HAP-1 (cell line): ENCODE measurements around the gene PLCG2.

Experiments
- DNase-seq, 2 experiments: peaks; one replicate each; pipeline ENCODE4 v3.0.0-alpha.2; 2016 to 2020; ENCODE audit warnings: low spot score in 2 of 2
- H3K27me3 ChIP-seq: fragments of 250-450 bp; sonication (Bioruptor Pico); 2 replicates; pipeline ENCODE4 v1.5.1; 2020; ENCODE audit warnings: low read depth, mild to moderate bottlenecking, moderate library complexity
- H3K36me3 ChIP-seq: fragments of 250-450 bp; sonication (Bioruptor Pico); replicated peaks from 2 replicates; pipeline ENCODE4 v1.5.1; 2020; ENCODE audit warnings: mild to moderate bottlenecking
- H3K4me1 ChIP-seq: fragments of 250-450 bp; sonication (Bioruptor Pico); 2 replicates; pipeline ENCODE4 v1.5.1; 2020; ENCODE audit warnings: mild to moderate bottlenecking
- H3K4me3 ChIP-seq: fragments of 250-450 bp; sonication (Bioruptor Pico); 2 replicates; pipeline ENCODE4 v1.5.1; 2020; ENCODE audit warnings: mild to moderate bottlenecking, moderate library complexity
- H3K9me3 ChIP-seq: fragments of 250-450 bp; sonication (Bioruptor Pico); 2 replicates; pipeline ENCODE4 v1.5.1; 2020; ENCODE audit warnings: mild to moderate bottlenecking, moderate library complexity
- in situ Hi-C: fragments of 300-500 bp; cut with MboI; formaldehyde crosslinking; loops from 3 replicates; pipeline ENCODE4 v1.14.3; 2020; ENCODE audit warnings: low sequenced_read_pairs, inconsistent platforms, mixed read lengths

The PLCG2 gene

GRCh38 chr16:81765111-81765919 lies 13.8 kb upstream of the PLCG2 start:
- Histone ChIP-seq H3K4me1 (no peaks in the 10 kb centered on the region), H3K4me3 (no peak overlapping the region), H3K36me3 (no peaks in the 10 kb centered on the region), H3K9me3 (no peaks in the 10 kb centered on the region), H3K27me3 (no peaks in the 10 kb centered on the region)
- no peak for DNase-seq
- in situ Hi-C loops: no loop called here

DNA sequence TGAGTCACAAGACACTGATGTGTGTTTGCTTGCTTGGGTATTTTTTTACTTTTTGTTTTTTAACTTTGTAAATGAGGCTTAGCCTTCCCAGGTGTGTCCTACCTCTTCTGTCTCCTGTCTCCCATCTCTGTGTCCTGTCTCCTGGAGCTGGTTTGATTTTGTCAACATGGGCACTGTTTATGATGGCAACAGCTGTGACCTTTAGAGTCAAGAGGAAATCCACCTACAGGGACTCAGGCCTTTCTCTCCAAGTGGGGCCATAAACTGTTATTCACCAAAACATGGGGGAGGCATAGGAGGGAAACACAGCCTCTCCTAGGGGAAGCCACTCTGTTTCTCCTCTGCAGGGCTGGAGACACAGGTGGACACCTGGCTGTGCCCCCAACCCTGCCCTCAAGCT lies 13.1 kb upstream of the PLCG2 start:
- Histone ChIP-seq H3K27me3 (no peaks in the 10 kb centered on the region), H3K4me3 (no peak overlapping the region), H3K9me3 (no peaks in the 10 kb centered on the region), H3K4me1 (no peaks in the 10 kb centered on the region), H3K36me3 (no peaks in the 10 kb centered on the region)
- in situ Hi-C loops: no loop called here
- no peak for DNase-seq

DNA sequence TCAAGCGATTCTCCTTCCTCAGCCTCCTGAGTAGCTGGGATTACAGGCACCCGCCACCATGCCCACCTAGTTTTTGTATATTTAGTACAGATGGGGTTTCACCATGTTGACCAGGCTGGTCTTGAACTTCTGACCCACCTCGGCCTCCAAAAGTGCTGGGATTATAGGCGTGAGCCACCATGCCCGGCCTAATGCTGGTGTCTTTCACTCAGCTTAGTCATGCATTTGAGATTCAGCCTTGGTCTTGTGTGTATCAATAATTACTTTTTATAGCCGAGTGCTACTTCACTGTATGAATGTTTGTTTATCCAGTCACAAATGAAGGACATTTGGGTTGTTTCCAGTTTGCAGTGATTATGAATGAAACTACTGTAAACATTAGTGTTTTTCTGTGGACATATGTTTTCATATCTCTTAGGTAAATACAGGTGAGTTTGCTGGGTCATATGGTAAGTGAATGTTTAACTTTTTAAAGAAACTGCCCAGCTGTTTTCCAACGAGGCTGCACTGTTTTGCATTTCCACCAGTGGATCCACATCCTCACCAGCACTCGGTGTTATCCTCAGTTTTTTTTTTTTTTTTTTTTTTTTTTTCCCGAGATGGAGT lies 11.0 kb upstream of the PLCG2 start:
- in situ Hi-C loops: no loop called here
- Histone ChIP-seq H3K9me3 (no peaks in the 10 kb centered on the region), H3K27me3 (no peaks in the 10 kb centered on the region), H3K36me3 (no peaks in the 10 kb centered on the region), H3K4me3 (no peak overlapping the region), H3K4me1 (no peaks in the 10 kb centered on the region)
- DNase-seq: no peak

DNA sequence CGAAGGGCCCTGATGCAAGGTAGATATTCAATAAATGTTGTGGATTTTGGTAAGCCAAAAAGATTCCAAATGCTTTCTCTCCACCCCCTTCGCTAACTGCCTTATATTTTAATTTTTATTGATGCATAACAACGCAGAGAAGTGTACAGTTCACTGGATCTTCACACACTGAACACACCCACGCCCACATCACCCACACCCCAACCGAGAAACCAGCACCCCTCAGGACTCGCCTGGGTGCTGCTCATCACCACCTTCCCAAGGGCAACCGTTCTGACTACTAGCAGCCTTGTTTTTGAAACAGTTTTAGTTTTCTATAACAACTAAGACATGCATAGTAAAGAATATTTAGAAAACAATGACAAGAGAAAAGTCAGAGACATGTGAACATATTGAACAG lies 9.1 kb upstream of the PLCG2 start:
- Histone ChIP-seq H3K9me3 (no peaks in the 10 kb centered on the region), H3K27me3 (no peaks in the 10 kb centered on the region), H3K4me3 (no peak overlapping the region), H3K36me3 (no peaks in the 10 kb centered on the region), H3K4me1 (no peaks in the 10 kb centered on the region)
- no peak for DNase-seq
- in situ Hi-C loops: no loop called here

- DNase-seq: no peak
- in situ Hi-C loops: no loop called here
- H3K4me1 ChIP-seq: no peaks in the 10 kb centered on the region
- no peaks in the 10 kb centered on the region for H3K9me3 ChIP-seq
- no peaks in the 10 kb centered on the region for H3K27me3 ChIP-seq
- no peak overlapping the region for H3K4me3 ChIP-seq
- H3K36me3 ChIP-seq: no peaks in the 10 kb centered on the region
These were observed 4.7 kb upstream of the PLCG2 start for GRCh38 chr16:81774348-81774747.

GRCh38 chr16:81775570-81775969 lies 3.5 kb upstream of the PLCG2 start:
- in situ Hi-C loops: no loop called here
- Histone ChIP-seq H3K4me3 (no peak overlapping the region), H3K4me1 (no peaks in the 10 kb centered on the region; the same call in 1 of the 2 replicates), H3K27me3 (no peaks in the 10 kb centered on the region), H3K9me3 (no peaks in the 10 kb centered on the region), H3K36me3 (no peaks in the 10 kb centered on the region)
- no peak for DNase-seq

- no peak for DNase-seq
- in situ Hi-C loops: no loop called here
- Histone ChIP-seq H3K9me3 (no peaks in the 10 kb centered on the region), H3K4me3 (no peak overlapping the region), H3K4me1 (no peaks in the 10 kb centered on the region; the same call in 1 of the 2 replicates), H3K27me3 (no peaks in the 10 kb centered on the region), H3K36me3 (no peaks in the 10 kb centered on the region)
These were observed 860 bp upstream of the PLCG2 start for GRCh38 chr16:81778231-81778630.

- Histone ChIP-seq H3K27me3 (no peaks in the 10 kb centered on the region), H3K4me1 (no peaks in the 10 kb centered on the region; the same call in 1 of the 2 replicates), H3K4me3 (peak overlapping the region; percentile 55), H3K9me3 (no peaks in the 10 kb centered on the region), H3K36me3 (no peaks in the 10 kb centered on the region)
- in situ Hi-C loops: no loop called here
- peak in 1 of 2 experiments; percentile 52 for DNase-seq
These were observed 637 bp downstream of the PLCG2 start for GRCh38 chr16:81779536-81780320.

- no peak for DNase-seq
- in situ Hi-C loops: no loop called here
- Histone ChIP-seq H3K27me3 (no peaks in the 10 kb centered on the region), H3K4me3 (peak overlapping the region; percentile 55), H3K9me3 (no peaks in the 10 kb centered on the region), H3K4me1 (no peaks in the 10 kb centered on the region; the same call in 1 of the 2 replicates), H3K36me3 (no peaks in the 10 kb centered on the region)
These were observed 1.3 kb downstream of the PLCG2 start for GRCh38 chr16:81780350-81780749.

DNA sequence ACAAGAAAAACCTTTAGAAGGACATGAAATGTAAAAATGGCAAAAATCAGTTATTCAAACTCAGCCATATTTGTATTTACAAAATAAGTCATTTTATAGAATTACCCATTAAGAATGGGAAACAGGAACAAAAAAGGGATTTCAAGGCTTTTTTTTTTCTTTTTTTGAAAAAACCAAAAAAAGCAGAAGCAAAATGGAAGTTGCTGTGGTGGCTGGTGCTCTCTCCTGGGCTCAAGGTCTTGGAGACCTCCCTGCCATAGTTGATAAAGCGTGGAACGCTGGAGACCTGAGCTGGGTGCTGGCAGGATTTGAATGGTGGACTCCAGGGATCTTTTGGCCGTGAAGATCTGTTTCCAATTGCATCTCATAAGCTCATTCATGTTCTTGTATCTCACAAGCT lies 3.1 kb downstream of the PLCG2 start:
- no peak overlapping the region for H3K4me3 ChIP-seq
- H3K27me3 ChIP-seq: no peaks in the 10 kb centered on the region
- in situ Hi-C loops: no loop called here
- no peak for DNase-seq
- H3K4me1 ChIP-seq: no peaks in the 10 kb centered on the region; the same call in 1 of the 2 replicates
- no peaks in the 10 kb centered on the region for H3K9me3 ChIP-seq
- no peaks in the 10 kb centered on the region for H3K36me3 ChIP-seq

DNA sequence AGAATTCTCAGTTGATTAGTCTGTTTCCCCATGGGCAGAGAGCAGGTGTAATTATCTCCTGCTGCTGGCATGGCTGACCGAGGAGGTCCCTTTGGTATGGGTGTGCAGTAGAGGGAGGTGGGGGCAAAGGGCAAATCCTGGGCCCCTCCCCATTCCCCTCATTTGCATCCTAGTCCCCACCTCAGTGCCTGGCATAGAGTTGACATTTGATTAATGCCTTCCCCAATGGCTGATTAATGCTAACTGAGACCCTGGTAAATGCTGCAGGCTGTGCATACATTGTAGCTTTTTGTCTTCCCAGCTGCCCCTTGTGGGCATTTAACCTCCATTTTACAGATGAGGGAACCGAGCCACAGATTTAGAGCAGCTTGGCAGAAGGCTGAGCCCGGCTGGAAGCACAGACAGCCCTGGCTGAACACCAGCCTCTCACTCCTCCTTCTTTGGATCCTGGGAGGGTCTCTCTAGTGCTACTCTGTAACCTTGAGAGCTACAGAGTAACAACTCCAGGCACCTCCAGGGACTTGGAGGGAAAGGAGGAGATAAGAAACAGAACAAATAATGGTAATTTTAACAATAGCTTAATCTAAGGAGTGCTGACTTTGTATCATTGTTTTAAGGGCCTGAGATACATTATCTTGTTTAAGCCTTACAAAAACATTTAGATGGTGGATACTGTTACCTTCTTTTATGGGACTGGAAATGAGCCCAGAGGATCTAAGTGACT lies 5.1 kb downstream of the PLCG2 start:
- no peak for DNase-seq
- Histone ChIP-seq H3K4me1 (no peaks in the 10 kb centered on the region; the same call in 1 of the 2 replicates), H3K9me3 (no peaks in the 10 kb centered on the region), H3K36me3 (no peaks in the 10 kb centered on the region), H3K27me3 (no peaks in the 10 kb centered on the region), H3K4me3 (no peak overlapping the region)
- in situ Hi-C loops: no loop called here

DNA sequence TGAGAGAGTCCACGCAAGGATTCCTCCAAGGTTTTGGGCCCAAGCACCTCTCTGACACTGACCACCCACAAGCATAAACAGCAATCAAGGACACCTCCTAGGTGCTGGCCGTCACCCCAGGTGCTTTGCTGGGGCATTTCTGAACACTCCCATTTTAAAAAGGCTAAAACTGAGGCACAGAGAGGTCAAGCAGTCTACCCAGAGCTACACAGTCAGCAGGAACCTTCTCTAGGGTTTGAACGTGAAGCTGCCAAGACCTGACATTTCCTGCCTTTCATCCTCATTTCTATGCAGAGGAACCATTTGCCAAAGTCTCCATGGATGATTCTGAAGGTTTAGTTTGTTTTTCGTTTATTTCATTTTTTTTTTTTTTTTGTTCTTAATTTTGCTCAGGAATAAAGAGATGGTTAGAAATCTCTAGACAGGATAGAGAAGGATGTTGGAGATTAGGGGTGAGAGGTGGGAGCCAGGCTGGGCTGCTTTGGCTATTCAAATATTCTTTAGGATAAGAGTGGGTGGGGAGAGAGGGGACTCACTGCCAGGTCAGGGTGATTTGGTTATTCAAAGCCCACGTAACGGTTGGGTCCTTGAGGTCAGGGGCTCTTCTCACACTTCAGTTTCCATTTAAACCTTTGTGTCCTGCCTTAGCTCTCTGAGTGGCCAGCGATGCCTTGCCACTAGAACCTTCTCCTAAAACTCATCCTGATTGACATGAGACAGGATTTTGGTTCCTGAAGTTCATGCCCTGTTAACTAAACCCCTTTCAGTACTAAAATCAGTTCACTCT lies 6.2 kb downstream of the PLCG2 start:
- H3K9me3 ChIP-seq: no peaks in the 10 kb centered on the region
- no peaks in the 10 kb centered on the region for H3K4me1 ChIP-seq
- H3K27me3 ChIP-seq: no peaks in the 10 kb centered on the region
- in situ Hi-C loops: no loop called here
- no peak overlapping the region for H3K4me3 ChIP-seq
- H3K36me3 ChIP-seq: no peaks in the 10 kb centered on the region
- no peak for DNase-seq

- Histone ChIP-seq H3K9me3 (no peaks in the 10 kb centered on the region), H3K27me3 (no peaks in the 10 kb centered on the region), H3K4me3 (no peak overlapping the region), H3K4me1 (no peaks in the 10 kb centered on the region), H3K36me3 (no peaks in the 10 kb centered on the region)
- no peak for DNase-seq
- in situ Hi-C loops: no loop called here
These were observed 7.2 kb downstream of the PLCG2 start for GRCh38 chr16:81786321-81786720.
